ENCODE measurements around the gene SLC1A2.

SLC1A2 gene

DNA sequence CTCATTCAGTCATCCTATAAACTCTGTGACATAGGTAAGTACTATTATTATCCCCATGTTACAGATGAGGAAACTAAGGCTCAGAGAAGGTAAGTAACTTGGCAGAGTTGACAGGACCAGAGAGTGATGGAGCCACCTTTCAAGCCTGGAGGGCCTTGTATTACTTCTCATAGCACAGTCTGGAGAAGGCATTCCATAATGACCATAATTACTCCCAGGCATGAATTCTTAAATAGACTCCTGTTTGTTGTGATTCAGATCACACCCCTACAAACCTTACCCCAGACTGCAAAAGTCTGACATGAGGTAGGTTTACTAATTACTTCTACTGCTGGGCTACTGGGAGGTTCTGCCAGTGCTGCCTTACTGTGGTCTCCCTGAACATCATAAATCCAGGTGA, 203.4 kb downstream of the SLC1A2 start:
- H3K27me3 ChIP-seq (ENCODE audit: insufficient read depth, poor library complexity, severe bottlenecking): no peaks in the 10 kb centered on the region
- no peak overlapping the region for H3K4me3 ChIP-seq (replicated peaks; ENCODE audit: insufficient read depth, low read length)
- no peak for DNase-seq (ENCODE audit: low read depth in 1 of 2, low spot score in 1 of 2)
- TF ChIP-seq GABPA (IDR thresholded peaks at IDR 0.05; ENCODE audit: low read depth) (no peak), SPI1 (IDR thresholded peaks at IDR 0.05; ENCODE audit: borderline replicate concordance, low read depth) (no peak), REST (IDR thresholded peaks at IDR 0.05; ENCODE audit: insufficient replicate concordance, low read depth) (no peak), POLR2AphosphoS5 (IDR thresholded peaks at IDR 0.05; ENCODE audit: low read depth) (no peak)
- TF ChIP-seq, protein P1, sequence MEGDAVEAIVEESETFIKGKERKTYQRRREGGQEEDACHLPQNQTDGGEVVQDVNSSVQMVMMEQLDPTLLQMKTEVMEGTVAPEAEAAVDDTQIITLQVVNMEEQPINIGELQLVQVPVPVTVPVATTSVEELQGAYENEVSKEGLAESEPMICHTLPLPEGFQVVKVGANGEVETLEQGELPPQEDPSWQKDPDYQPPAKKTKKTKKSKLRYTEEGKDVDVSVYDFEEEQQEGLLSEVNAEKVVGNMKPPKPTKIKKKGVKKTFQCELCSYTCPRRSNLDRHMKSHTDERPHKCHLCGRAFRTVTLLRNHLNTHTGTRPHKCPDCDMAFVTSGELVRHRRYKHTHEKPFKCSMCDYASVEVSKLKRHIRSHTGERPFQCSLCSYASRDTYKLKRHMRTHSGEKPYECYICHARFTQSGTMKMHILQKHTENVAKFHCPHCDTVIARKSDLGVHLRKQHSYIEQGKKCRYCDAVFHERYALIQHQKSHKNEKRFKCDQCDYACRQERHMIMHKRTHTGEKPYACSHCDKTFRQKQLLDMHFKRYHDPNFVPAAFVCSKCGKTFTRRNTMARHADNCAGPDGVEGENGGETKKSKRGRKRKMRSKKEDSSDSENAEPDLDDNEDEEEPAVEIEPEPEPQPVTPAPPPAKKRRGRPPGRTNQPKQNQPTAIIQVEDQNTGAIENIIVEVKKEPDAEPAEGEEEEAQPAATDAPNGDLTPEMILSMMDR (IDR thresholded peaks at IDR 0.05; ENCODE audit: insufficient read depth, low read length): no peak
- H3K27ac ChIP-seq (replicated peaks): no peak overlapping the region

DNA sequence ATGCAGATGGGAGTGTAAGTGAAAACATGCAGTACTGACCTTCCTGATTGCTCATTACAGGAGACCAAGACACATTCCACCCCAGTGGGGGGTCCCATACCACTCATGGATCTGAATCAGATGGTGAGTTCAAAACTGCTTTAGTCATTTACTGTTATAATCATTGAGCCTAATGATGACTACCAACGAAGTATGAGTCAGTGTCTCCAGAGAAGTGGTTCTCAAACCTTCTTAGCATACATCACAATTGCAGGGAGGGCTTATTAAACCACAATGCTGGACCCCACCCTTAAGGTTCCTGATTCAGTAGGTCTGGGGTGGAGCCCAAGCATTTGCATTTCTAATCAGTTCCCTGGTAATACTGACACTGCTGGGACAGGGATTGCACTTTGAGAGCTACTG, 204.6 kb downstream of the SLC1A2 start:
- TF ChIP-seq REST (IDR thresholded peaks at IDR 0.05; ENCODE audit: insufficient replicate concordance, low read depth): no peak
- no peak for TF ChIP-seq SPI1 (IDR thresholded peaks at IDR 0.05; ENCODE audit: borderline replicate concordance, low read depth)
- TF ChIP-seq GABPA (IDR thresholded peaks at IDR 0.05; ENCODE audit: low read depth): no peak
- no peak for TF ChIP-seq POLR2AphosphoS5 (IDR thresholded peaks at IDR 0.05; ENCODE audit: low read depth)
- TF ChIP-seq, protein P1 (IDR thresholded peaks at IDR 0.05; ENCODE audit: insufficient read depth, low read length): no peak
- no peak overlapping the region for H3K27ac ChIP-seq (replicated peaks)
- H3K4me3 ChIP-seq (replicated peaks; ENCODE audit: insufficient read depth, low read length): no peak overlapping the region
- no peaks in the 10 kb centered on the region for H3K27me3 ChIP-seq (ENCODE audit: insufficient read depth, poor library complexity, severe bottlenecking)
- DNase-seq (ENCODE audit: low read depth in 1 of 2, low spot score in 1 of 2): no peak

DNA sequence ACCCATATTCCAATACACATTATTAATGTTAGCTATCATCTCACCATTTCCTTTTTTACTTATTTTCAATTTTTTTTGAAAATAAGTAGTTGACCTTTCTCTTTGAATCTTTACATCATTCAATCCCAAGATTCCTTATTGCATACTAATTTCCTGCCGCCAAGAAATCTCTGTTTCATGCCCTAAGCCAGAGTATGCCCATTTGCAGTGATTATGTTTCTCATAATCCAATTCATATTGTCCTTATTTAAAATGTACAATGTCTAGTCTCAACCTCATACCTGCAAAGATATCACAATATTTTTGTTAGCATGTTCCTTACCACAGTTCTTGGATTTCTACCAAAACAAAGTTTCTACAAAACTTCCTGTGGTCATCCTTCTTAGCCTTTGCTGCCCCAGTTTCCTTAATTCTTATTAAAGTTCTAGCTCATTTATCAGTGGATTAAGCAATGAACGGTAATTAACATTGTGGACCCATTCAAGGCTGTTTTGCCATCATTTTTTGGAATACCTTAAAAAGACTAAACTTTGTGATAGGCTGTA, 205.1 kb downstream of the SLC1A2 start:
- no peak overlapping the region for H3K27ac ChIP-seq (replicated peaks)
- DNase-seq (ENCODE audit: low read depth in 1 of 2, low spot score in 1 of 2): no peak
- TF ChIP-seq POLR2AphosphoS5 (IDR thresholded peaks at IDR 0.05; ENCODE audit: low read depth): no peak
- TF ChIP-seq SPI1 (IDR thresholded peaks at IDR 0.05; ENCODE audit: borderline replicate concordance, low read depth): no peak
- TF ChIP-seq, protein P1 (IDR thresholded peaks at IDR 0.05; ENCODE audit: insufficient read depth, low read length): no peak
- TF ChIP-seq REST (IDR thresholded peaks at IDR 0.05; ENCODE audit: insufficient replicate concordance, low read depth): no peak
- no peak for TF ChIP-seq GABPA (IDR thresholded peaks at IDR 0.05; ENCODE audit: low read depth)
- H3K4me3 ChIP-seq (replicated peaks; ENCODE audit: insufficient read depth, low read length): no peak overlapping the region
- no peaks in the 10 kb centered on the region for H3K27me3 ChIP-seq (ENCODE audit: insufficient read depth, poor library complexity, severe bottlenecking)
